ENCODE results near the gene SPPL2B.

GRCh38 chr19:2352121-2352520 is 23.6 kb downstream of the SPPL2B start:
- no peak for TF ChIP-seq CTCF (IDR thresholded peaks at IDR 0.05)
- TF ChIP-seq POLR2A (IDR thresholded peaks at IDR 0.05), result no peak

All from upper lobe of left lung (tissue), 4 donors.